HG02870 (cell line): ENCODE data around the gene RWDD3.

Experiments
- ATAC-seq: cut with Tn5 transposase; IDR thresholded peaks from one replicate; pipeline ENCODE4 v1.9.1; 2021; ENCODE audit warnings: mild to moderate bottlenecking, moderate library complexity; ENCODE audit not compliant: unreplicated experiment

RWDD3 gene

DNA sequence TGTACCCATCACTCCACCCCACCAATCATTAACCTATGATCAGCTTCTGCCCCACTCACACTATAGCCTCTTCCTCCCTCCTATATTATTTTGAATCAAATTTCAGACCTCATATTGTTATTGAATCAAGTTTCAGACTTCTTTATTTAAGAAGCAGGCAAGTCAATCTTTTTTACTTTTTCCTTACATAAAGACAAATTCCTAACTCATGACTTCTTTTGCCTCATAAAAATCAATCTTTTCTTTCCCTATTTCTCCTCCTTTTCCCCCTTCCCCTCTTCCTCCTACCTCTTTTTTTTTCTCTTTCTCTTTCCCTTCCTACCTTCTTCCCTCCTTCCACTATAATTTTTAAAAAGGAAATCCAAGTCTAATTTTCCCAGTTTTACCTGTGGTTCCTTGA lies 4.3 kb upstream of the RWDD3 start:
- ATAC-seq: no peak

- ATAC-seq: no peak
Observed at GRCh38 chr1:95230256-95230655, 3.8 kb upstream of the RWDD3 start.

DNA sequence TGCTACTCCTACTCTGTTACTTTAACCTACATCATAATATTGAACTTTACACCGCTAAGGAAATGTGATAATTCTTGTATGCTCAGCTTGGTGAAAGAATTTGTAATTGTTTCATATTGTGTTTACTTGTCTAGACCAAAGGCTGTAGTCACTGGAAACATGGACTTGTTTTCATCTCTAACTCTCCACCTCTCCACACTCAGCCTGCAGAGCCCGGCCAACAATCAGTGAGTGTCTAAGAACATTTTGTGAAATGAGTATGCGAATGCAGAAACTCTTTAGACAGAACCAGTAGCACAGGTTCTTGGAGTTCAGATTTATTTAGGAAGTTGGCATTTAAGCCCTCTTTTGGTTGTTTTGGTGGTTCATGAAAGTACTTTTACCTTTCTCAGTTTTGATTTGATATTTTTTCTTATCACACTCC lies 3.2 kb upstream of the RWDD3 start:
- ATAC-seq: no peak

DNA sequence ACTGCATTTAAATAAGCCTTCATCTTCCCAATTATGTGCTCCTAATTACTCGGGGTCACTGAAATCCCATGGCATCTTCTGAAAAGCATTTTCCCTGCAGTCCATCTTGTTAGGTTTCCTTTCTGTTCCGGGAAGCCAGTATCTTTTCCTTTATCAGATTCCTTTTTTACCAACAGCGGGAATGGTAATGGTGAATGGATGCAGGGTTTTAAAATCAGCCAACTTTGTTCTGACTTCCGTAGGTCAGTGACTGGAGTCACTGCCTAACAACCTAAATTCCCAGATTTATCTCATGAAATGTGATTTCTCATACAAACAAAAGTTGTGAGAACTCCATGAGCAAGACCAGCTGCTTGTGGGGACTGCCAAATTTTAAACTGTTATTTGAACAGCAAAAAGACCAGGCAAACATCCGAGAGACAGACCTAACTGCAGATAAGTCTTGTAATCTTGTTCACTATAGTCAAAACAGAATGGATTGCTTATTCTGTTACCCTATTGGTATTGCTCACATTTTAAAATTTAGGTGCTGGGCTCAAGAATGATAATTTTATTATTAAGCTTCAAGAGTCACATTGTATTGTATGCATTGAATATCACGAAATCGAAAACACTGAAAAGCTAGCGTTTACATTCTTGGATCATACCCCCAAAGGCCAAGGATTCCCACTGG lies 1.2 kb upstream of the RWDD3 start:
- ATAC-seq: no peak

GRCh38 chr1:95233319-95233736 lies 682 bp upstream of the RWDD3 start:
- ATAC-seq: no peak

DNA sequence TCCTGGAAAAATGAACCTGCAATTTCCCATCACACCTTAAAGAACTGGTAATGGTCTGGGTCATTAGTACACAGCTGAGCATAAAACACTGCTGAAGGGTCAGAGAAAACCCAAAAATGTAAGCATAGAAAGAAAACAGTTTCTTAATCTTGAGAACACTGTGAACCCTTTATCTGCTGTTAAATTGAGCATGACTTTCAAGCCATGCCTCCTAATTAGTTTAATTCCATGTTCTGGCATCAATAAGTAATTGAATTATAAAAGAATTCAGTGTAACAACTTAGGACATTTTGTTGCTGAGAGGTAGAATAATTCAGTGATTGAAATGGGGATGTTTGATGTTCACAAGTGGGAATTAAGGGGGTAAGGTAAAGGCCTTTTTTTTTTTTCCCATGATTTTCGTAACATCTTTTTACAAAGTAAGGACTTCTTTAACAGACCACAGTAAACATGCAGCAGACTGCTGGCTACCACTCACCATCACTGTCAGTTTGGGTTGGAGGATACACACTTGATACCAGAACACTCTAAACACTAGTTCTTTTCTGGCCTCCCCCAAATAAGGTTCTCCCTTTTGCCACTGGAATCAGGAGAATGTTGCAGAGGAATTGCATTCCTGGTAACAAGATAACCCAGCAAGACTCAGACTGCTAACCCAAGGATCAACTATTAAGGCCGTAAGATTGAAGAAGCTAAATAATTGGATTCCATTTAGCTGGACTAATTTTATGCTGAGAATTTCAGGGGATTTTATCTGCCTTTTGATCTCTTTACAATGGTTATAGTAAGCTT lies 3.0 kb downstream of the RWDD3 start:
- ATAC-seq: no peak

GRCh38 chr1:95237981-95238703 lies 4.1 kb downstream of the RWDD3 start:
- no peak for ATAC-seq

- no peak for ATAC-seq
Observed at GRCh38 chr1:95245029-95245428, 11.0 kb downstream of the RWDD3 start.

DNA sequence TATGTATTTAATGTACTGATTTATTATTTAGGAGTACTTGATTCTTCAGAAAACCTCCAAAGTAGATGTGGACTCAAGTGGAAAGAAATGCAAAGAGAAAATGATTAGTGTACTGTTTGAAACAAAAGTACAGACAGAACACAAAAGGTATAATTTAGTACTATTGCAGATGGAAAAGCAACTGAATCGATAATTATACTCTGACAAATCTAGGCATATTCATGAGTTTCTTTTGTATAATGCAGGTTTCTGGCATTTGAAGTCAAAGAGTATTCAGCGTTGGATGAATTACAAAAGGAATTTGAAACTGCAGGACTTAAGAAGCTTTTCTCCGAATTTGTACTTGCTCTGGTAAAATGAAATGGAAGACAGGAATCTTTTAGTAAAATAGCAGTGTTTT lies 12.5 kb downstream of the RWDD3 start:
- ATAC-seq: no peak

GRCh38 chr1:95247607-95248006 lies 13.6 kb downstream of the RWDD3 start:
- ATAC-seq: no peak

DNA sequence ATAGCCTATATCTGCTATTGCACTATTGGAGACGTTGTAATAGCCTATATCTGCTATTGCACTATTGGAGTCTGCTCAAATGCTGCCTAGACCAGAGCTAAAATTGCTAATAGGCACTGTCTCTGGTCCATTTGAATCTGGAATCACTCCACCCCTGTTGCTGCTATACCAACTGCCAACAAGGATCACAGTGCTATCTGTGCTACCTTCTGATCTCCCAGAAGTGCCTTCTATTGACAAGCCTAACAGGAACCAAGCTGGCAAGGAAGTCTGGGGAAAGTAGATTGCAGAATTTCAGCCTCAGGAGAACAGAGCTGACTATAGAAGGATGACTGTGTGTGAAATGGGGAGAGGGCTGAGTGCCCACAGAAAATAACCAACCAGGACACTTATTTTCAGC lies 15.9 kb downstream of the RWDD3 start:
- ATAC-seq: no peak

DNA sequence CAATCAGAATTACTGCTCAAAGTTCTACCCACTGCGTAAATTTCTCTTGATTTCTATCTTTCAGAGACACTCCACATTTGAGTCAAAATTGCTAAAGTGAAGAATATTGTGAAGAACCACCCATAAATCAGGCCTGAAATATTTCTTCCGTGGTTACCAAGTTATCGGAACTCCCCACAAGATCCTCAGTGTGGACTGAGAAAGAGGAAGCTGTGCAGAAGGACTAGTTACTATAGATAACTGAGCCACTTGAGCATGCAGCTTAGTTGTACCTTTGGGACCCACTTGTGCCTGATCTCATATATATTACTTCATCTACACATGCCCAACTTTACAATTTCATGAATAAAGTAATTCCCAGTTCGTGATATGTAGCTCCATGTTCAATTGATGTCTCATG lies 18.4 kb downstream of the RWDD3 start:
- no peak for ATAC-seq

DNA sequence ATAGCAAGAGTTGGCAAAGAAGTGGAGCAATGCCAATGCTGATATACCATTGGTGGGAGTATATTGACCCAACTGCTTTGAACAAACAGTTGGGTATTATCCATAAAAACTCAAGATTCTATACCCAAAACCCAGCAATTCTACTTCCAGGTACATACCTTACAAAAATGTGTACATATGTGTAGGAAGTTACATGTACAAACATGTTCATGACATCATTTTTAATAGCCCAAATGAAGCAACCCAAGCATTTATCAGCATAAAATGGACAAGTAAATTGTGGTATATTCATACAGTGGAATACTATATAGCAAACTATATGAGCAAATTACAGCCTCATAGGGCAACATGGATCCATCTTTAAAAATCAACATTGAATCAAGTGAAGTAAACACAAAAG lies 20.9 kb downstream of the RWDD3 start:
- no peak for ATAC-seq

DNA sequence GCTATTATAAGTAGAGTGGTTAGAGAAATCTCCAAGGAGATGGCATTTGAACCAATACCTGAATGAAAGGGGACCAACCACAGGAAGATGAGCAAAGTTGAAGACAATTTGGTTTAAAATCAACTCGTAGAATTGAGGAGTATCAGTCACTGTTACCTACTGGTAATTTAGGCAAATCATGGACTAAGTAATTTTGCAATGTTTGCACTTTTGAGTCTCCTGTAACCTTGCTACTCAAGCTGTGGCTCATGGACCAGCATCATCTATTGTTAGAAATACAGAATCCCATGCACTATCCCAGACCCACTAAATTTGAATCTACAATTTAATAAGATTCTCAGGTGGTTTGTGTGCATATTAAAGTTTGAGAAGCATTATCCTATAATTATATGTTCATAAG lies 21.8 kb downstream of the RWDD3 start:
- ATAC-seq: no peak

DNA sequence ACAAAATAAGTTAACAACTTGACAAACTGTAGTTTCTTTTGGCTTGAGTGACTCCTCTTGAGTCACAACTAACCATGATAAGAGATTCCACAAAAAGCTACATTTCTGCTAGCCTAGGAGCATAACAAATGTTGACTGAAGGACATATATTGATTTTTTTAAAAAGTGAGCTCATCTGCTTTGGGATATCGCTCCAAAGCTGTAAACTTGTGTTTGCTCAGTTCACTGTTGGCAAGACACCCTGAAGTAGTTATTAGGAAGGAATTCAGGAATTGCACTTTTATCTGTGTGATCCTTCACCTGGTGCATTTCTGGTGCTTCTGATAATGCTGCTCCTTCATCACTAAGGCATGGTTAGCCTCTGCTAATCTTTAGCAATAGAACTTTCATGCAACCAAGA lies 23.7 kb downstream of the RWDD3 start:
- ATAC-seq: no peak

DNA sequence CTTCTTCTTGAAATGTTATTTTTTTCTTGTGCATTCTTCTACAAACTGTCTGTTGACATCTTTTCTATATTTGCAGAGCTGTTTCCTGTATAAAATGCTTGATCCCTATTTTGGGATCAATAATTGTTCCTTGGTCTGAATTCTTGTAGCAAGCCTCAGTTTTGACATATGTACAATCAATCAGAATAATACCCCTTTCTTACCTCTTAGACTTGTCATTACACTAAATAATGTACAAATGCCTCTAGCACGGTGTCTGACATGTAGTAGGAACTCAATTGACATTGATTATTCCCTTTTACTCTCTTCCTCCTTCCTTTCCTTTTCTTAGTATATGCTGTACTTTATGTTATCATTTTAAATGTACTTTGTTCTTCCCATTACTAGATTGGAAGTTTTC lies 25.2 kb downstream of the RWDD3 start:
- ATAC-seq: no peak

DNA sequence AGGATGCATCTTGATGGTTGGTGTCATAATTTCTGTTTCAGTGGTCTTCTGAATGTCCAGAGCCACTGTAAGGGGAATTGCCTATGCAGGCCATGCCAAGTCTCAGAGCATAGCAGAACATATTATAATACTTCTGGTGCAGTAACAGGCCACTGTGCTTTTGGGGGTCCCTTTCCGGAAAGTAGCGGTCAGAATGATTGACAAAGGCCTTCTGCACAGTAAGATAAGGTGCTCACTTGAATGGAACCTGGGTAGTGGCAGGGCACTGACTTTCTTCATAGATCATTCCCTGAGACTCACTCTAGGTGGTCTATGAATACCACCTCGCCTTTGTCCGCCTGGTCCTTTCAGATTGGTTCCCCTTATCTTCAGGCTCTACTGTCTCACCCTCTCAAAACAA lies 28.9 kb downstream of the RWDD3 start:
- ATAC-seq: no peak

DNA sequence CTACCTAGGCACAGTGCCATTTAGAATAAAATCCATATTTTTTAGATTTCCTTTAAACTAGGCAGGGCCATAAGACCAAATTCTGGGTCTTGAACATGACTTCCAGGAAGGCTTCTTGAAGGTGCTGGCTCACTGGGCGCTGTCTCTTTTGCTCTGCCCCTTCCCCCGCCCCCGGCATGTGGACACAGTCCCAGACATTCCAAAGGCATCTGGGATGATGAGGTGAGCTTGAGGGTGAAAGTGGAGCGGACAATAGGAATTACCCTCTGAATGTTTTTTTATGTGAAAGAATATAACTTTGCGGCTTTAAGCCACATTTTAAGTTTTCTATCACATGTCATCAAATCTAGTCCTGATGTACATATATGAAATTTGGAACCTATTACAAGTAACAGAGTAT lies 29.4 kb downstream of the RWDD3 start:
- no peak for ATAC-seq

- ATAC-seq: no peak
Observed at GRCh38 chr1:95265106-95265505, 31.1 kb downstream of the RWDD3 start.

DNA sequence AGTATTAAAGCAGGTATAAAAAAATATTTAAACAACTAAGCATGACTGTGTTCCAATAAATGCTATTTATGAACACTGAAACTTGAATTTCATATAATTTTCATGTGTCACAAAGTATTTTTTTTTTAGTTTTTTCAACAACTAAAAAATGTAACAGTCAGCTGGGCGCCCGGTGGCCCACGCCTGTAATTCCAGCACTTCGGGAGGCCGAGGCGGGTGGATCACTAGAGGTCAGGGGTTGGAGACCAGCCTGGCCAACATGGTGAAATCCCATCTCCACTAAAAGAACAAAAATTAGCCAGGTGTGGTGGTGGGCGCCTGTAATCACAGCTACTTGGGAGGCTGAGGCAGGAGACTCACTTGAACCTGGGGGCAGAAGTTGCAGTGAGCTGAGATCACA lies 42.4 kb downstream of the RWDD3 start:
- no peak for ATAC-seq

- peak; percentile 68 for ATAC-seq
Observed at GRCh38 chr1:95278173-95279006, 44.4 kb downstream of the RWDD3 start.
